Mesendoderm (in vitro differentiated cells): ENCODE data around the gene NCOR2.

Experiments
- DNase-seq: peaks from one replicate; pipeline ENCODE4 v3.0.0; 2013
- H2AK5ac ChIP-seq: 2 replicates; pipeline ENCODE4 v1.6.1; 2013; ENCODE audit warnings: low read length, inconsistent platforms
- H2BK120ac ChIP-seq: 2 replicates; pipeline ENCODE4 v1.6.1; 2013; ENCODE audit warnings: low read depth, mild to moderate bottlenecking, low read length, moderate library complexity, mixed read lengths
- H2BK15ac ChIP-seq: replicated peaks from 2 replicates; pipeline ENCODE4 v1.6.1; 2013; ENCODE audit warnings: low read depth, mild to moderate bottlenecking, moderate library complexity
- H2BK5ac ChIP-seq: 2 replicates; pipeline ENCODE4 v1.6.1; 2013; ENCODE audit warnings: low read length, inconsistent platforms
- H3K18ac ChIP-seq: 2 replicates; pipeline ENCODE4 v1.6.1; 2013; ENCODE audit warnings: mild to moderate bottlenecking, low read length, mixed read lengths
- H3K23ac ChIP-seq: one replicate; pipeline ENCODE4 v1.6.1; 2013; ENCODE audit warnings: low read length
- H3K27ac ChIP-seq: 2 replicates; pipeline ENCODE4 v1.5.1; 2013; ENCODE audit warnings: low read depth, mild to moderate bottlenecking, inconsistent platforms, low read length, moderate library complexity
- H3K27me3 ChIP-seq: 2 replicates; pipeline ENCODE4 v1.6.1; 2013; ENCODE audit warnings: low read length, control low read depth, mild to moderate bottlenecking, inconsistent platforms; ENCODE audit not compliant: insufficient read depth, poor library complexity
- H3K36me3 ChIP-seq: 2 replicates; pipeline ENCODE4 v1.6.1; 2013; ENCODE audit warnings: low read length, inconsistent platforms; ENCODE audit not compliant: control insufficient read depth, insufficient read depth
- H3K4ac ChIP-seq: one replicate; pipeline ENCODE4 v1.6.1; 2013; ENCODE audit warnings: low read depth, mild to moderate bottlenecking, low read length, moderate library complexity
- H3K4me1 ChIP-seq: 2 replicates; pipeline ENCODE4 v1.6.1; 2013; ENCODE audit warnings: low read depth, low read length, inconsistent platforms; ENCODE audit not compliant: control insufficient read depth
- H3K4me2 ChIP-seq: 2 replicates; pipeline ENCODE4 v1.6.1; 2013; ENCODE audit warnings: low read length
- H3K4me3 ChIP-seq: 2 replicates; pipeline ENCODE4 v1.5.1; 2013; ENCODE audit warnings: mild to moderate bottlenecking, low read length
- H3K56ac ChIP-seq: one replicate; pipeline ENCODE4 v1.6.1; 2013; ENCODE audit warnings: low read length
- H3K79me1 ChIP-seq: 2 replicates; pipeline ENCODE4 v1.6.1; 2013; ENCODE audit warnings: low read length, inconsistent platforms
- H3K79me2 ChIP-seq: 2 replicates; pipeline ENCODE4 v1.6.1; 2013; ENCODE audit warnings: mild to moderate bottlenecking, low read length; ENCODE audit not compliant: control insufficient read depth, insufficient read depth
- H3K9ac ChIP-seq: 2 replicates; pipeline ENCODE4 v1.6.1; 2013; ENCODE audit warnings: low read length, inconsistent platforms
- H4K5ac ChIP-seq: one replicate; pipeline ENCODE4 v1.6.1; 2013; ENCODE audit warnings: low read length
- H4K8ac ChIP-seq: one replicate; pipeline ENCODE4 v1.6.1; 2013; ENCODE audit warnings: low read depth, mild to moderate bottlenecking, control low read depth, low read length, moderate library complexity
- WGBS: extraction: QIAGEN DNeasy Blood & Tissue Kit; methylation state at CpG from one replicate; pipeline ENCODE4 v1.1.7; 2013; ENCODE audit warnings: low lambda C conversion rate, missing lambda C conversion rate; ENCODE audit not compliant: insufficient coverage; ENCODE audit errors: extremely low coverage; 5-methylcytosine and 5-hydroxymethylcytosine counted together

The NCOR2 gene

DNA sequence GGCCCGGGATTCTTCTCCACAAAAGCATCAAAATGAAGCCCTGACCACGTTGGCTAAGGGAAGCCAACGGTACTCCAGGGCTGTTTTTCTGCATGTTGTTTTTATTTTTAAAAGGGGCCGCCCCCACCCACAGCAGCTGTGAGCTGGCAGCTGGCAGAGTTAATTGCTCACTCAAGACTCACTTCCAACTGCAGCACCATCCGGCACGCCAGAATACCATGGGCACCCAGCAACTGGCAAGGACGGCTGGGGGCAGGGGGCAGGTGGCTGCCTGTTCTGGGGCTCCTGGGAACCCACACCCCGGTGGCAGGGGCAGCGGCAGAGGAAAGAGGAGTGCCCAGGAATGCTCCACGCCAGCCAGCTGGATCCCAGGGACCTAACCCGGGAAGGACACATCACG is 44.3 kb downstream of the NCOR2 start:
- no peak overlapping the region for H3K18ac ChIP-seq
- H3K27me3 ChIP-seq: no peaks in the 10 kb centered on the region
- no peak overlapping the region for H3K27ac ChIP-seq
- H3K23ac ChIP-seq: no peak overlapping the region
- no peak for DNase-seq
- no peak overlapping the region for H2BK120ac ChIP-seq
- WGBS: no CpG with 5 or more reads among the region's 12 CpGs
- no peak overlapping the region for H3K9ac ChIP-seq
- no peaks in the 10 kb centered on the region for H3K4me1 ChIP-seq
- H4K5ac ChIP-seq: no peak overlapping the region
- H2AK5ac ChIP-seq: no peak overlapping the region
- H3K79me1 ChIP-seq: peaks cover 38% of the 10 kb centered on the region
- H3K56ac ChIP-seq: no peak overlapping the region
- no peak overlapping the region for H2BK5ac ChIP-seq
- no peak overlapping the region for H3K4me2 ChIP-seq
- no peak overlapping the region for H3K4ac ChIP-seq
- peaks cover 74% of the 10 kb centered on the region for H3K79me2 ChIP-seq
- H3K36me3 ChIP-seq: no peaks in the 10 kb centered on the region
- no peak overlapping the region for H2BK15ac ChIP-seq
- no peak overlapping the region for H4K8ac ChIP-seq
- H3K4me3 ChIP-seq: no peak overlapping the region

DNA sequence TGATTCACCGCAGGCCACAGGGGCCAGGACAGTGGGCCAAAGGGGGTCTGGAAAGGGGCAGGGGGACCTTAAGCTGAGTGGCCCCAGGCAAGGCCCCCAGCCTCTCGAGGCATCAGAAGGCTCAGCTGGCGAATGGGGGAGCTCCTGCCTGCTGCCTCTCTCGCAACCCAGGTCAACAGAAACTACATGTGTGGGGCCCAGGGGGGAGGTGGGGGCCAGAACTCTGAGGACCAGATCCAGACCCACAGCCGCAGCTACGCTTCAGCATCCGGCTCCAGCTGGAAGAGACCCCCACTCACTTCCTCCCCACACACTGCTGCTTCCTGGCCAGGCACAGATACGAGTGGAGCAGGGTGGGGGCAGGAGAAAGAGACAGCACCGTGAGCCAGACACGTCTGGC is 46.5 kb downstream of the NCOR2 start:
- Histone ChIP-seq H2BK120ac (no peak overlapping the region), H4K5ac (no peak overlapping the region), H3K4me3 (no peak overlapping the region), H3K27ac (no peak overlapping the region), H4K8ac (no peak overlapping the region), H3K79me2 (peaks cover 78% of the 10 kb centered on the region), H3K4me2 (no peak overlapping the region), H2BK15ac (no peak overlapping the region), H3K18ac (no peak overlapping the region), H3K9ac (no peak overlapping the region), H2BK5ac (no peak overlapping the region), H3K79me1 (peaks cover 32% of the 10 kb centered on the region), H3K36me3 (no peaks in the 10 kb centered on the region), H3K4ac (no peak overlapping the region), H2AK5ac (no peak overlapping the region), H3K27me3 (no peaks in the 10 kb centered on the region), H3K4me1 (no peaks in the 10 kb centered on the region), H3K23ac (no peak overlapping the region), H3K56ac (no peak overlapping the region)
- no CpG with 5 or more reads among the region's 10 CpGs for WGBS
- no peak for DNase-seq

DNA sequence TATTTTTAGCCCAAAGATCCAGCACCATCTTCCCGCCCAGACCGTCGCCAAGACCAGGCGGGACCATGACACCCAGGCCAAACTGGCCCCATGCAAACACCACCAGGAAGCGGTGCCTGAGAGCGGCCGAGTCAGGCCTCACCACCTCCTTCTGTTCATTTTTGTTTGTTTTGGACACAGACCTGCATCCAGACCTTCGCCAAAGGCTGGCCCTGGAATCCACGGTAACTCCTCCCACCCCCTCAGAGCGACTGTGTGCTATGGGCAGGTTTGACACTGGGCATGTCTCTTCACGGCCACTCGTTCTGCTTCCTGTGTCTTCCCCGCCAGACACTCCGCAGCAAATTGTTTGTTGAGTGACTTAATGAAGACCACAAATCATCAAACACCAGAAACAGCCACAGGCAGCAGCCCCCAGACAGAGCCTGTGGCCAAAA is 47.1 kb downstream of the NCOR2 start:
- no peak for DNase-seq
- no peak overlapping the region for H4K8ac ChIP-seq
- H3K4me1 ChIP-seq: no peaks in the 10 kb centered on the region
- peaks cover 32% of the 10 kb centered on the region for H3K79me1 ChIP-seq
- H3K56ac ChIP-seq: no peak overlapping the region
- no peak overlapping the region for H2BK5ac ChIP-seq
- no peak overlapping the region for H3K4me2 ChIP-seq
- no peak overlapping the region for H3K27ac ChIP-seq
- H3K79me2 ChIP-seq: peaks cover 78% of the 10 kb centered on the region
- H3K18ac ChIP-seq: no peak overlapping the region
- no peak overlapping the region for H3K4me3 ChIP-seq
- no peak overlapping the region for H3K23ac ChIP-seq
- no peak overlapping the region for H2BK15ac ChIP-seq
- WGBS: no CpG with 5 or more reads among the region's 14 CpGs
- no peak overlapping the region for H2AK5ac ChIP-seq
- no peak overlapping the region for H2BK120ac ChIP-seq
- no peak overlapping the region for H3K9ac ChIP-seq
- H3K36me3 ChIP-seq: peaks cover 1% of the 10 kb centered on the region
- H4K5ac ChIP-seq: no peak overlapping the region
- no peaks in the 10 kb centered on the region for H3K27me3 ChIP-seq
- no peak overlapping the region for H3K4ac ChIP-seq

DNA sequence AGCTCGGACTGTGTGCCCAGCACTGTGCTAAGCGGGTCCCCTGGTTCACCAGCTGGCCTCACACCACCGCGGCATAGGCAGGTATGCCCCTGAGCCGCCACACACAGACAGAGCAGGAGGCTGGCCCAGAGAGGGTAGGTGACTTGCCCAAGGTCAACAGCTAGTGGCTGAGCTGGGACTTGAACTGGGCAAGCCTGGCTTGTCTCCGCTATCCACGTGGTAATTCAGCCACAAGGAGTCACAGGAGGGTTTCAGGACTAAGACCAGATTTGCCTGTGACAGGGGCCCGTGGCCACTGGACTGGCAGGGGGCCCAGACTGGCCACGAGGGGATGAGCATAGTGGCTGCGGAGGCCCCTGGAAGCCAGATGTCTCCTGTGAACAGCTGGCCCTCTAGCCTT is 47.7 kb downstream of the NCOR2 start:
- Histone ChIP-seq H3K4me2 (no peak overlapping the region), H2BK15ac (no peak overlapping the region), H3K56ac (no peak overlapping the region), H2AK5ac (no peak overlapping the region), H2BK5ac (no peak overlapping the region), H3K4me1 (no peaks in the 10 kb centered on the region), H3K27me3 (no peaks in the 10 kb centered on the region), H2BK120ac (no peak overlapping the region), H4K5ac (no peak overlapping the region), H3K18ac (no peak overlapping the region), H4K8ac (no peak overlapping the region), H3K4ac (no peak overlapping the region), H3K9ac (no peak overlapping the region), H3K23ac (no peak overlapping the region), H3K79me2 (peaks cover 80% of the 10 kb centered on the region), H3K79me1 (peaks cover 34% of the 10 kb centered on the region), H3K4me3 (no peak overlapping the region), H3K36me3 (peaks cover 1% of the 10 kb centered on the region), H3K27ac (no peak overlapping the region)
- WGBS: no CpG with 5 or more reads among the region's 10 CpGs
- no peak for DNase-seq

DNA sequence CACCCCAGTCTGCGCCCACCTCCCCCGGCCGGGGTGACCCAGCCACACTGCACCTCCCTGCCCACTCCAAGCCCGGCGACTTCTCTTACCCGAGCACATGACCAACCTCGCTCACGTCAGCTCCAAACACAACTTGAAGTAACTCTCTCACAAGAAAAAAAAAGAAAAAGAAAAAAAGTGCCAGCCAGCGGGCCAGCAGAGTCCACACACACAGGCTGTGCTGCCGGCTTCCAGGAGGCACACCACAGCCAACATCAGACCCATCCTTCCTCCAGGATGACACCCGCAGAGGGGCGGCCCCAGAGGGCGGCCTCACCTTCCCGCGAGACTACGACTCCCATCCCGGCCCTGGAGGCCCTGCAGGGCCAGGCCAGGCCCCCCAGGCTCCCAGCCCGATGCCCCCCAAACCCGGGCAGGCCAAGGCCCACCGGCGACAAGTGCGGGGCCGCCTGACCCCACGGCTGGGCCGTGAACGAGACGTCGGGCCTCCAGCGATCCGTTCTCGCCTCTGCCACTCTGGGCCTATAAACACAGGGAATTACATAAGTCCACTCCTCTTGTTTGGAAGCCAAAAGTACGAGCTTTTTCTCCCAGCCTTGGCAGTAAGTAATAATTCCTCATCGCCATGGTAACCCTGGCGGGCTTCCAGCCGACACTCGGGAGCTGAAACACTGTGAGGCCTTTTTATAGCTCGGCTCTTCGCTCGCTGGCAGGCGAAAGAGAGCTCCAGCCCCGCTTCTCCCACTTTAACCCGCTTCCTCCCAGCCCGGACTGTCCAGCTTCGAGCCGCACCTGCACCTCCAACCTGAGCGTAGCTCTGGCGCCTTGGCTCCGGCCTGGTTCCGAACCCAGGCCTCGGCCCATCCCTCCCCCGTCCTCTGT is 49.1 kb downstream of the NCOR2 start:
- Histone ChIP-seq H2BK5ac (no peak overlapping the region), H3K36me3 (peaks cover 1% of the 10 kb centered on the region), H2BK15ac (no peak overlapping the region), H3K56ac (no peak overlapping the region), H3K27ac (peak overlapping the region; percentile 62), H3K79me1 (peaks cover 27% of the 10 kb centered on the region), H3K79me2 (peaks cover 76% of the 10 kb centered on the region), H3K18ac (no peak overlapping the region), H3K9ac (peak overlapping the region; percentile 19), H4K5ac (no peak overlapping the region), H3K4me3 (no peak overlapping the region), H3K4me2 (no peak overlapping the region), H4K8ac (no peak overlapping the region), H3K23ac (no peak overlapping the region), H3K4me1 (peaks cover 5% of the 10 kb centered on the region), H2BK120ac (no peak overlapping the region), H3K27me3 (no peaks in the 10 kb centered on the region), H2AK5ac (no peak overlapping the region), H3K4ac (no peak overlapping the region)
- no CpG with 5 or more reads among the region's 51 CpGs for WGBS
- peak; percentile 63 for DNase-seq
